WTC11 (cell line): Measurements from ENCODE around the gene CHPF.

Source experiments
- CREM ChIP-seq: sonication (generic); formaldehyde crosslinking; IDR thresholded peaks from 2 replicates; pipeline ENCODE4 v1.8.1; 2022; ENCODE audit warnings: mild to moderate bottlenecking, missing genetic modification reagents, moderate library complexity
- ELF4 ChIP-seq: sonication (generic); formaldehyde crosslinking; IDR thresholded peaks from 2 replicates; pipeline ENCODE4 v1.8.1; 2022; ENCODE audit warnings: low read depth, mild to moderate bottlenecking, moderate library complexity, missing genetic modification reagents
- NFYB ChIP-seq: sonication (generic); formaldehyde crosslinking; conservative IDR thresholded peaks from 2 replicates; pipeline ENCODE4 v1.8.0; 2022; ENCODE audit warnings: low read depth, missing genetic modification reagents
- SP1 ChIP-seq: sonication (generic); formaldehyde crosslinking; conservative IDR thresholded peaks from 2 replicates; pipeline ENCODE4 v1.8.1; 2022; ENCODE audit warnings: missing genetic modification reagents
- ZNF138 ChIP-seq: sonication (generic); formaldehyde crosslinking; conservative IDR thresholded peaks from 2 replicates; pipeline ENCODE4 v1.8.1; 2022; ENCODE audit warnings: mild to moderate bottlenecking, moderate library complexity, missing genetic modification reagents
- ZNF219 ChIP-seq: sonication (generic); formaldehyde crosslinking; IDR thresholded peaks from 2 replicates; pipeline ENCODE4 v1.8.0; 2023; ENCODE audit warnings: missing genetic modification reagents, mild to moderate bottlenecking, borderline replicate concordance
- ZNF263 ChIP-seq: sonication (generic); formaldehyde crosslinking; IDR thresholded peaks from 2 replicates; pipeline ENCODE4 v1.8.1; 2022; ENCODE audit warnings: low read depth, mild to moderate bottlenecking, moderate library complexity, missing genetic modification reagents
- TF ChIP-seq, protein P1 (sequence below): fragments of 200-600 bp; IDR thresholded peaks from 2 replicates; pipeline ENCODE4 v1.8.0; 2022; ENCODE audit warnings: antibody characterized with exemption
- TF ChIP-seq, protein P2 (sequence below): sonication (generic); formaldehyde crosslinking; IDR thresholded peaks from 2 replicates; pipeline ENCODE4 v1.8.1; 2023; ENCODE audit warnings: mild to moderate bottlenecking, missing genetic modification reagents, moderate library complexity
- TF ChIP-seq, protein P3 (sequence below): sonication (generic); formaldehyde crosslinking; IDR thresholded peaks from 2 replicates; pipeline ENCODE4 v1.8.1; 2022; ENCODE audit warnings: mild to moderate bottlenecking, missing genetic modification reagents, moderate library complexity, borderline replicate concordance

DNA sequence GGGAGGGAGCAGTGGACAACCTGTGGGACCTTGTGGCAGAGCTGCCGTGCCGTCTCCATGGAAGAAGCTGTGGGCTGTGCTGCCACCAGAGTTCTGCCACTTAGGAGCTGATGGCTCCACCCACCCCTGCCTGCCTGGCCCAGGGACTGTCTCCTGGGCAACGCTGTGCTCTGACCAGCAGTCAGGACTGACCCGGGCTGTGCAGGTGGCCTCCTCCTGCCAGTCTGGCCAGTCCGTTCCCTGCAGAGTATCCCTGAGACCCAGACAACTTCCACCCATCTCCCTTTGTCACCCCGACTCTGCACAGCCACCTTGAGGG is 16.6 kb downstream of the CHPF start:
- TF ChIP-seq ZNF219 (CRISPR knock-in tag) = no peak
- TF ChIP-seq ELF4 (CRISPR knock-in tag) = no peak
- TF ChIP-seq, protein P1, sequence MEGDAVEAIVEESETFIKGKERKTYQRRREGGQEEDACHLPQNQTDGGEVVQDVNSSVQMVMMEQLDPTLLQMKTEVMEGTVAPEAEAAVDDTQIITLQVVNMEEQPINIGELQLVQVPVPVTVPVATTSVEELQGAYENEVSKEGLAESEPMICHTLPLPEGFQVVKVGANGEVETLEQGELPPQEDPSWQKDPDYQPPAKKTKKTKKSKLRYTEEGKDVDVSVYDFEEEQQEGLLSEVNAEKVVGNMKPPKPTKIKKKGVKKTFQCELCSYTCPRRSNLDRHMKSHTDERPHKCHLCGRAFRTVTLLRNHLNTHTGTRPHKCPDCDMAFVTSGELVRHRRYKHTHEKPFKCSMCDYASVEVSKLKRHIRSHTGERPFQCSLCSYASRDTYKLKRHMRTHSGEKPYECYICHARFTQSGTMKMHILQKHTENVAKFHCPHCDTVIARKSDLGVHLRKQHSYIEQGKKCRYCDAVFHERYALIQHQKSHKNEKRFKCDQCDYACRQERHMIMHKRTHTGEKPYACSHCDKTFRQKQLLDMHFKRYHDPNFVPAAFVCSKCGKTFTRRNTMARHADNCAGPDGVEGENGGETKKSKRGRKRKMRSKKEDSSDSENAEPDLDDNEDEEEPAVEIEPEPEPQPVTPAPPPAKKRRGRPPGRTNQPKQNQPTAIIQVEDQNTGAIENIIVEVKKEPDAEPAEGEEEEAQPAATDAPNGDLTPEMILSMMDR = no peak
- no peak for TF ChIP-seq ZNF263 (CRISPR knock-in tag)
- no peak for TF ChIP-seq NFYB (CRISPR knock-in tag)
- TF ChIP-seq, protein P2, sequence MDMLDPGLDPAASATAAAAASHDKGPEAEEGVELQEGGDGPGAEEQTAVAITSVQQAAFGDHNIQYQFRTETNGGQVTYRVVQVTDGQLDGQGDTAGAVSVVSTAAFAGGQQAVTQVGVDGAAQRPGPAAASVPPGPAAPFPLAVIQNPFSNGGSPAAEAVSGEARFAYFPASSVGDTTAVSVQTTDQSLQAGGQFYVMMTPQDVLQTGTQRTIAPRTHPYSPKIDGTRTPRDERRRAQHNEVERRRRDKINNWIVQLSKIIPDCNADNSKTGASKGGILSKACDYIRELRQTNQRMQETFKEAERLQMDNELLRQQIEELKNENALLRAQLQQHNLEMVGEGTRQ (CRISPR knock-in tag) = no peak
- no peak for TF ChIP-seq ZNF138 (CRISPR knock-in tag)
- TF ChIP-seq, protein P3, sequence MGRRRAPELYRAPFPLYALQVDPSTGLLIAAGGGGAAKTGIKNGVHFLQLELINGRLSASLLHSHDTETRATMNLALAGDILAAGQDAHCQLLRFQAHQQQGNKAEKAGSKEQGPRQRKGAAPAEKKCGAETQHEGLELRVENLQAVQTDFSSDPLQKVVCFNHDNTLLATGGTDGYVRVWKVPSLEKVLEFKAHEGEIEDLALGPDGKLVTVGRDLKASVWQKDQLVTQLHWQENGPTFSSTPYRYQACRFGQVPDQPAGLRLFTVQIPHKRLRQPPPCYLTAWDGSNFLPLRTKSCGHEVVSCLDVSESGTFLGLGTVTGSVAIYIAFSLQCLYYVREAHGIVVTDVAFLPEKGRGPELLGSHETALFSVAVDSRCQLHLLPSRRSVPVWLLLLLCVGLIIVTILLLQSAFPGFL (CRISPR knock-in tag) = no peak
- TF ChIP-seq CREM (CRISPR knock-in tag) = no peak
- TF ChIP-seq SP1 (CRISPR knock-in tag) = no peak
